SW480 (cell line): Measurements from ENCODE around the gene ANKEF1.

ENCODE experiments used
- DNase-seq: peaks from one replicate; pipeline ENCODE4 v3.0.0-alpha.2; 2016; ENCODE audit warnings: low spot score

The ANKEF1 gene

GRCh38 chr20:10089871-10090587 lies 55.2 kb downstream of the ANKEF1 start:
- no peak for DNase-seq

- DNase-seq = peak; percentile 60
These were observed 55.9 kb downstream of the ANKEF1 start for GRCh38 chr20:10090588-10091166.

- DNase-seq = no peak
These were observed 58.4 kb downstream of the ANKEF1 start for GRCh38 chr20:10093087-10093591.

- DNase-seq = no peak
These were observed 59.9 kb downstream of the ANKEF1 start for GRCh38 chr20:10094566-10095173.

- DNase-seq = no peak
These were observed 62.0 kb downstream of the ANKEF1 start for GRCh38 chr20:10096790-10097189.

GRCh38 chr20:10105046-10105445 lies 70.3 kb downstream of the ANKEF1 start:
- DNase-seq = no peak
